Adipocyte (in vitro differentiated cells): ENCODE results near the gene SPESP1.
A peak's percentile ranks its signal among the peaks of the same experiment; 100 is the strongest.

ENCODE experiments used
- DNase-seq: peaks from one replicate; pipeline ENCODE4 v3.0.0-alpha.2; 2015; ENCODE audit warnings: low read depth
- H3K27me3 ChIP-seq: replicated peaks from 2 replicates; pipeline ENCODE4 v1.7.0; 2013; ENCODE audit warnings: mild to moderate bottlenecking, low read length, moderate library complexity; ENCODE audit not compliant: control insufficient read depth, insufficient read depth
- H3K36me3 ChIP-seq: 2 replicates; pipeline ENCODE4 v1.7.0; 2013; ENCODE audit warnings: low read length, mild to moderate bottlenecking, moderate library complexity; ENCODE audit not compliant: control insufficient read depth, insufficient read depth, severe bottlenecking
- H3K4me1 ChIP-seq: 2 replicates; pipeline ENCODE4 v1.7.0; 2013; ENCODE audit warnings: mild to moderate bottlenecking, low read length, moderate library complexity; ENCODE audit not compliant: control insufficient read depth, insufficient read depth
- H3K4me3 ChIP-seq: 2 replicates; pipeline ENCODE4 v1.7.0; 2013; ENCODE audit warnings: mild to moderate bottlenecking, low read length, moderate library complexity
- H3K9ac ChIP-seq: 2 replicates; pipeline ENCODE4 v1.7.0; 2013; ENCODE audit warnings: mild to moderate bottlenecking, low read length, moderate library complexity
- H3K9me3 ChIP-seq: 2 replicates; pipeline ENCODE4 v1.7.0; 2013; ENCODE audit warnings: mild to moderate bottlenecking, low read length, moderate library complexity; ENCODE audit not compliant: control insufficient read depth

Gene SPESP1

GRCh38 chr15:68930268-68931022 lies at the start of gene SPESP1:
TSS of gene SPESP1 (plus strand) at chr15:68930525. CDS start at chr15:68930654, 129 bp downstream.
- Histone ChIP-seq H3K9ac (peak within 1 kb of the TSS; percentile 78), H3K27me3 (no peaks in the 10 kb centered on the region), H3K4me3 (peak within 1 kb of the TSS; percentile 77), H3K4me1 (peaks cover 10% of the 10 kb centered on the region), H3K9me3 (no peaks in the 10 kb centered on the region), H3K36me3 (no peaks in the 10 kb centered on the region)
- DNase-seq = no peak

GRCh38 chr15:68885070-68885469 lies 45.3 kb upstream of the SPESP1 start:
- H3K36me3 ChIP-seq = no peaks in the 10 kb centered on the region
- no peak overlapping the region for H3K9ac ChIP-seq
- peaks cover 14% of the 10 kb centered on the region for H3K4me1 ChIP-seq
- H3K27me3 ChIP-seq = peaks cover 5% of the 10 kb centered on the region
- peak overlapping the region; percentile 6 for H3K4me3 ChIP-seq
- H3K9me3 ChIP-seq = no peaks in the 10 kb centered on the region
- peak; percentile 91 for DNase-seq

GRCh38 chr15:68887120-68887519 lies 43.2 kb upstream of the SPESP1 start:
- no peaks in the 10 kb centered on the region for H3K27me3 ChIP-seq
- no peak for DNase-seq
- no peaks in the 10 kb centered on the region for H3K9me3 ChIP-seq
- no peak overlapping the region for H3K4me3 ChIP-seq
- H3K36me3 ChIP-seq = no peaks in the 10 kb centered on the region
- H3K9ac ChIP-seq = no peak overlapping the region
- H3K4me1 ChIP-seq = peaks cover 14% of the 10 kb centered on the region

GRCh38 chr15:68887819-68888218 lies 42.5 kb upstream of the SPESP1 start:
- no peaks in the 10 kb centered on the region for H3K9me3 ChIP-seq
- no peak overlapping the region for H3K4me3 ChIP-seq
- no peaks in the 10 kb centered on the region for H3K36me3 ChIP-seq
- H3K9ac ChIP-seq = no peak overlapping the region
- peaks cover 14% of the 10 kb centered on the region for H3K4me1 ChIP-seq
- no peaks in the 10 kb centered on the region for H3K27me3 ChIP-seq
- no peak for DNase-seq

- DNase-seq = no peak
- Histone ChIP-seq H3K9me3 (no peaks in the 10 kb centered on the region), H3K27me3 (peaks cover under 1% of the 10 kb centered on the region)
Observed at GRCh38 chr15:68888419-68888818, 41.9 kb upstream of the SPESP1 start.

DNA sequence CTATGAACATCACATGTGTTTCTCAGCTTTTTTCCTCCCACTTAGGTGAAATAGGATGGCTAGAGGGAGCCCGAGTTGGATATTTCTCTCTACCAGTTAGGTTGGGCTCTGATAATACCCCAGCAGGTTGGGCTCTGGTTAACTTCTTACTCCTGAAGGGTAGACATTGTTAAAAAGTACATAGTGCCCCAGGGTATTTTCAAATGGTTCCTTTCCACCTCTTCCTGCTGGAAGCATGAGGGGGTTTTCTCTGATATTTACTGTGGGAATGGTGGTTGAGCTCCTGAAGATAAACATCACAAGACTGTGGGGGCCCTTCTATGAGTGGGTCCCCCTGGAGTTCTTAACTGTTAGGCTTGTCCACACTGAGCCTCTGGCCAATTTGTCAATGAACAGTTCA lies 36.1 kb upstream of the SPESP1 start:
- H3K36me3 ChIP-seq = no peaks in the 10 kb centered on the region
- H3K9me3 ChIP-seq = no peaks in the 10 kb centered on the region
- H3K4me1 ChIP-seq = no peaks in the 10 kb centered on the region
- H3K9ac ChIP-seq = no peak overlapping the region
- DNase-seq = no peak
- peaks cover 26% of the 10 kb centered on the region for H3K27me3 ChIP-seq
- H3K4me3 ChIP-seq = no peak overlapping the region

More at GRCh38 chr15:68888419-68888818, 41.9 kb upstream of the SPESP1 start:
- Histone ChIP-seq H3K4me3 (no peak overlapping the region), H3K36me3 (no peaks in the 10 kb centered on the region), H3K9ac (no peak overlapping the region), H3K4me1 (peaks cover 14% of the 10 kb centered on the region)

- Histone ChIP-seq H3K4me1 (peaks cover 17% of the 10 kb centered on the region), H3K4me3 (no peak overlapping the region), H3K36me3 (no peaks in the 10 kb centered on the region), H3K9ac (no peak overlapping the region), H3K27me3 (peaks cover 26% of the 10 kb centered on the region), H3K9me3 (no peaks in the 10 kb centered on the region)
- no peak for DNase-seq
Observed at GRCh38 chr15:68896178-68896577, 34.1 kb upstream of the SPESP1 start.

DNA sequence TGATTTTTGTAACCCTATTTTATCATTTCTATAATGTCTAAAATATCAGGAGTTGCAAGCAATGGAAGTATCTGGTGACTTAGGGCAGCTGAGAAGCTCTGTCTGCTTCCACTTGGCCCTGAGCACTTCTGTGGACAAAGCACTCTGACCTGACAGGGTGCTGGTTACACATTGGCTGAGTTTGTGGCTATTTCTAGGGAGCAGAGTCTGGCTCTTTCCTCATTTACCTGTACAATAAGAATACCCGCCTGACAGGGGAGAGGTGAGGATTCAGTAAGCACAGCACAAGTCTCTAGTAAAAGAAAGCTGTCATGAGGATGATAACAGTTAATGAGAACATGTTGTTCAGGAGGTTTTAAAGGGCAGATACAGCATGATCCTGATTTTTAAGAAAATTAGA lies 33.3 kb upstream of the SPESP1 start:
- H3K9me3 ChIP-seq = no peaks in the 10 kb centered on the region
- H3K4me1 ChIP-seq = peaks cover 23% of the 10 kb centered on the region
- no peak overlapping the region for H3K4me3 ChIP-seq
- DNase-seq = no peak
- no peaks in the 10 kb centered on the region for H3K36me3 ChIP-seq
- H3K27me3 ChIP-seq = peaks cover 26% of the 10 kb centered on the region
- no peak overlapping the region for H3K9ac ChIP-seq

DNA sequence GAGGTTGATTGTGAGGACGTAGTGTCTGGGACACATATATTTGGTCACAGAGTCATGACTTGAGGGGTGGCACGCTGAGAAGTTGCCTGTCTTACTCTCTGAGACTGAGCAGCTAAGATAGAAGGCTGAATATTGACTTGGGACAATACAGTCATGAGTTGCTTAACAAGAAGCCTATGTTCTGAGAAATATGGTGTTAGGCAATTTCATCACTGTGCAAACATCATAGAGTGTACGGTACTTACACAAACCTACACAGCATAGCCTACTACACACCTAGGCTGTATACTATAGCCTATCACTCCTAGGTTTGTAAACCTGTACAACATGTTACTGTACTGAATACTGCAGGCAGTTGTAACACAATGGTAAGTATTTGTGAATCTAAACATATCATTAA lies 30.3 kb upstream of the SPESP1 start:
- H3K27me3 ChIP-seq = peaks cover 15% of the 10 kb centered on the region
- peak; percentile 10 for DNase-seq
- H3K36me3 ChIP-seq = no peaks in the 10 kb centered on the region
- H3K9ac ChIP-seq = no peak overlapping the region
- H3K4me1 ChIP-seq = peaks cover 34% of the 10 kb centered on the region
- H3K4me3 ChIP-seq = no peak overlapping the region
- H3K9me3 ChIP-seq = no peaks in the 10 kb centered on the region

- Histone ChIP-seq H3K27me3 (peaks cover 22% of the 10 kb centered on the region), H3K9me3 (no peaks in the 10 kb centered on the region), H3K36me3 (no peaks in the 10 kb centered on the region), H3K4me1 (peaks cover 7% of the 10 kb centered on the region), H3K9ac (no peak overlapping the region), H3K4me3 (no peak overlapping the region)
- no peak for DNase-seq
Observed at GRCh38 chr15:68907396-68907923, 22.9 kb upstream of the SPESP1 start.

DNA sequence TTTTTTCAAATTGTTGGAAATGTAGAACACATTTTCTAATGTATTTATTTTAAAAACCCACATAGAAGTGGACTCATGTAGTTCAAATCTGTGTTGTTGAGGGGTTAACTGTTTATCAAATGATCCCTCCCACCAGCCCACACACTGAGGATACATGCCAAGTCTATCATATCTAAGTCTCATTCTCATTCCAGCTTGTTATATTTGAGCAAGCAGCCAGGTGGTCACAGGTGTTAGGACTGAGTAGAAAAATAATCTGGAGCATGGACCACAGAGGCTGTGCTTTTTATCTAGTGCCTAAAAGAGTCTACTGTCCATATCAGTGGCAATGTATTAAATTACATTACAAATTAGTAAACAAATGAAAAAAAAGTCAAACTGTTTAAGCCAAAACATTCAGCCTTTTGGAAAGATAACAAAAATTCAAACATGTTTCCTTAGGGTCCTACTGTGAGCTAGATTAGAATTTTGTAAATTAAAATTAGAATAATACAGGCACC lies 20.7 kb upstream of the SPESP1 start:
- Histone ChIP-seq H3K9ac (no peak overlapping the region), H3K4me3 (no peak overlapping the region), H3K36me3 (no peaks in the 10 kb centered on the region), H3K27me3 (peaks cover 22% of the 10 kb centered on the region), H3K4me1 (no peaks in the 10 kb centered on the region), H3K9me3 (no peaks in the 10 kb centered on the region)
- no peak for DNase-seq
